ENCODE data around the gene TRIM42. TPM values are rescaled to one million over a fixed set of nuclear protein-coding genes. Genes with fewer than 3 reads are reported as not detected.

The TRIM42 gene
- total RNA-seq, 3 donors from 2014 or later, result not detected

DNA sequence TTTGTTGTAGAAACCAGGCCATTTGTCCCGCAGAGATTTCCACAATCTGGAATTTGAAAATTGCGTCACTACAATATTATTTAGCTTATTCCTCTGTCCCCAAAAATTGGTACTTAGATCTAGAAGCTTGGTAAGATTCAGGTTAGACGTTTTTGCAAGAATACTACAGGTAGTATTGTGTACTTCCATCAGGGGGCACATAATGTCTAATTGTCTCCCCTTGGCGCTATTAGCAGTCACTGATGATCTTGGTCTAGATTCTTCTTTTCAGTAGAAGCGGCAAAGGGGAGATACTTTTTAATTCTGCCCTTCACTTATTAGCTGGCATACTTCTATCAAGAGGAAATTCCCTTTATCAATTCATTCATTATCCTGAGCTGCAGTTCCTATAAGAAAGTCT, 42.6 kb upstream of the TRIM42 start:
- TF ChIP-seq, protein P1, sequence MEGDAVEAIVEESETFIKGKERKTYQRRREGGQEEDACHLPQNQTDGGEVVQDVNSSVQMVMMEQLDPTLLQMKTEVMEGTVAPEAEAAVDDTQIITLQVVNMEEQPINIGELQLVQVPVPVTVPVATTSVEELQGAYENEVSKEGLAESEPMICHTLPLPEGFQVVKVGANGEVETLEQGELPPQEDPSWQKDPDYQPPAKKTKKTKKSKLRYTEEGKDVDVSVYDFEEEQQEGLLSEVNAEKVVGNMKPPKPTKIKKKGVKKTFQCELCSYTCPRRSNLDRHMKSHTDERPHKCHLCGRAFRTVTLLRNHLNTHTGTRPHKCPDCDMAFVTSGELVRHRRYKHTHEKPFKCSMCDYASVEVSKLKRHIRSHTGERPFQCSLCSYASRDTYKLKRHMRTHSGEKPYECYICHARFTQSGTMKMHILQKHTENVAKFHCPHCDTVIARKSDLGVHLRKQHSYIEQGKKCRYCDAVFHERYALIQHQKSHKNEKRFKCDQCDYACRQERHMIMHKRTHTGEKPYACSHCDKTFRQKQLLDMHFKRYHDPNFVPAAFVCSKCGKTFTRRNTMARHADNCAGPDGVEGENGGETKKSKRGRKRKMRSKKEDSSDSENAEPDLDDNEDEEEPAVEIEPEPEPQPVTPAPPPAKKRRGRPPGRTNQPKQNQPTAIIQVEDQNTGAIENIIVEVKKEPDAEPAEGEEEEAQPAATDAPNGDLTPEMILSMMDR (IDR thresholded peaks at IDR 0.05), result no peak
- no peak for ATAC-seq
- H3K4me1 ChIP-seq (ENCODE audit: low read depth), result no peaks in the 10 kb centered on the region
- H3K4me3 ChIP-seq, result no peak overlapping the region
- no peaks in the 10 kb centered on the region for H3K36me3 ChIP-seq (ENCODE audit: low read depth)
- intact Hi-C loops (cut with DNase I, micrococcal nuclease), result no loop called here
- H3K9me3 ChIP-seq, result no peaks in the 10 kb centered on the region
- DNase-seq, result no peak

- H3K4me1 ChIP-seq (ENCODE audit: low read depth), result no peaks in the 10 kb centered on the region
- no peak overlapping the region for H3K4me3 ChIP-seq
- ATAC-seq, result no peak
- intact Hi-C loops (cut with DNase I, micrococcal nuclease), result no loop called here
- no peaks in the 10 kb centered on the region for H3K9me3 ChIP-seq
- TF ChIP-seq, protein P1 (IDR thresholded peaks at IDR 0.05), result no peak
- H3K36me3 ChIP-seq (ENCODE audit: low read depth), result no peaks in the 10 kb centered on the region
- no peak for DNase-seq
Measured at GRCh38 chr3:140636406-140637138, 41.3 kb upstream of the TRIM42 start.

DNA sequence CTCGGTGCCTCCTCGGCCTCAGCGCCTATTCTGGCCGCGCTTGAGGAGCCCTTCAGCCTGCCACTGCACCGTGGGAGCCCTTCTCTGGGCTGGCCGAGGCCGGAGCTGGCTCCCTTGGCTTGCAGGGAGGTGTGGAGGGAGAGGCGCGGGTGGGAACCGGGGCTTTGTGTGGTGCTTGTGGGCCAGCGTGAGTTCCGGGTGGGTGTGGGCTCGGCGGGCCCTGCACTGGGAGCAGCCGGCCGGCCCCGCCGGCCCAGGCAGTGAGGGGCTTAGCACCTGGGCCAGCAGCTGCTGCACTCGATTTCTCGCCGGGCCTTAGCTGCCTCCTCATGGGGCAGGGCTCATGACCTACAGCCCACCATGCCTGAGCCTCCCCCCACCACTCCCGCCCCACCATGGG, 26.6 kb upstream of the TRIM42 start:
- no peak overlapping the region for H3K4me3 ChIP-seq

GRCh38 chr3:140655678-140656077, 22.2 kb upstream of the TRIM42 start:
- no peak for ATAC-seq
- no peaks in the 10 kb centered on the region for H3K36me3 ChIP-seq (ENCODE audit: low read depth)
- H3K4me1 ChIP-seq (ENCODE audit: low read depth), result no peaks in the 10 kb centered on the region
- intact Hi-C loops (cut with DNase I, micrococcal nuclease), result no loop called here
- TF ChIP-seq, protein P1 (IDR thresholded peaks at IDR 0.05), result no peak
- DNase-seq, result no peak
- peaks cover 3% of the 10 kb centered on the region for H3K9me3 ChIP-seq
- no peak overlapping the region for H3K4me3 ChIP-seq

More for the DNA sequence above, 26.6 kb upstream of the TRIM42 start:
- TF ChIP-seq, protein P1 (IDR thresholded peaks at IDR 0.05), result no peak
- ATAC-seq (no peak), DNase-seq (no peak)
- intact Hi-C loops (cut with DNase I, micrococcal nuclease), result no loop called here
- no peaks in the 10 kb centered on the region for H3K4me1 ChIP-seq (ENCODE audit: low read depth)
- H3K9me3 ChIP-seq, result no peaks in the 10 kb centered on the region
- H3K36me3 ChIP-seq (ENCODE audit: low read depth), result no peaks in the 10 kb centered on the region

DNA sequence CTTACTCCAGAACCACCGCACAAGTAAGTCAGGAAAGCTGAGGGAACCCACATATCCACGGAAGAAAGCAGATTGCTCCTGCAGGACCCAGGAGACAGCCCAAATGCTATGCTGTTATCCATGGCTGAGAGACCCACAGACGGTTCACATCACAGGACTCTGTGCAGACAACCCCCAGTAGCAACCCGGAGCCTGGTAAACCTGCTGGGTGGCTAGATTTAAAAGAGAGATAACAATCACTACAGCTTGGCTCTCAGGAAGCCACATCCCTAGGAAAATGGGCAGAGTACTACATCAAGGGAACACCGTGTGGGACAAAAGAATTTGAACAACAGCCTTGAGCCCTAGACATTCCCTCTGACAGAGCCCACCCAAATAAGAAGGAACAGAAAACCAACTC, 13.8 kb upstream of the TRIM42 start:
- no peaks in the 10 kb centered on the region for H3K36me3 ChIP-seq (ENCODE audit: low read depth)
- DNase-seq, result no peak
- TF ChIP-seq, protein P1 (IDR thresholded peaks at IDR 0.05), result no peak
- H3K9me3 ChIP-seq, result peaks cover 5% of the 10 kb centered on the region
- H3K4me1 ChIP-seq (ENCODE audit: low read depth), result no peaks in the 10 kb centered on the region
- no peak for ATAC-seq
- H3K4me3 ChIP-seq, result no peak overlapping the region
- intact Hi-C loops (cut with DNase I, micrococcal nuclease), result no loop called here

Measured in mucosa of descending colon (tissue), 3 donors.